Dedifferentiated amniotic fluid mesenchymal stem cell (primary cell): ENCODE data around the gene ATN1.
"Not testable (repeated sequence)": the region's sequence is repeated elsewhere in the genome, so short reads cannot be mapped to it uniquely, and the experiment has no call there.

Source experiments
- DNase-seq: peaks from one replicate; pipeline ENCODE4 v3.0.0-alpha.2; 2016; ENCODE audit errors: extremely low spot score

The ATN1 gene, protein sequence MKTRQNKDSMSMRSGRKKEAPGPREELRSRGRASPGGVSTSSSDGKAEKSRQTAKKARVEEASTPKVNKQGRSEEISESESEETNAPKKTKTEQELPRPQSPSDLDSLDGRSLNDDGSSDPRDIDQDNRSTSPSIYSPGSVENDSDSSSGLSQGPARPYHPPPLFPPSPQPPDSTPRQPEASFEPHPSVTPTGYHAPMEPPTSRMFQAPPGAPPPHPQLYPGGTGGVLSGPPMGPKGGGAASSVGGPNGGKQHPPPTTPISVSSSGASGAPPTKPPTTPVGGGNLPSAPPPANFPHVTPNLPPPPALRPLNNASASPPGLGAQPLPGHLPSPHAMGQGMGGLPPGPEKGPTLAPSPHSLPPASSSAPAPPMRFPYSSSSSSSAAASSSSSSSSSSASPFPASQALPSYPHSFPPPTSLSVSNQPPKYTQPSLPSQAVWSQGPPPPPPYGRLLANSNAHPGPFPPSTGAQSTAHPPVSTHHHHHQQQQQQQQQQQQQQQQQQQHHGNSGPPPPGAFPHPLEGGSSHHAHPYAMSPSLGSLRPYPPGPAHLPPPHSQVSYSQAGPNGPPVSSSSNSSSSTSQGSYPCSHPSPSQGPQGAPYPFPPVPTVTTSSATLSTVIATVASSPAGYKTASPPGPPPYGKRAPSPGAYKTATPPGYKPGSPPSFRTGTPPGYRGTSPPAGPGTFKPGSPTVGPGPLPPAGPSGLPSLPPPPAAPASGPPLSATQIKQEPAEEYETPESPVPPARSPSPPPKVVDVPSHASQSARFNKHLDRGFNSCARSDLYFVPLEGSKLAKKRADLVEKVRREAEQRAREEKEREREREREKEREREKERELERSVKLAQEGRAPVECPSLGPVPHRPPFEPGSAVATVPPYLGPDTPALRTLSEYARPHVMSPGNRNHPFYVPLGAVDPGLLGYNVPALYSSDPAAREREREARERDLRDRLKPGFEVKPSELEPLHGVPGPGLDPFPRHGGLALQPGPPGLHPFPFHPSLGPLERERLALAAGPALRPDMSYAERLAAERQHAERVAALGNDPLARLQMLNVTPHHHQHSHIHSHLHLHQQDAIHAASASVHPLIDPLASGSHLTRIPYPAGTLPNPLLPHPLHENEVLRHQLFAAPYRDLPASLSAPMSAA (N-terminal part only)

GRCh38 chr12:6927379-6928021 is at the start of gene ATN1:
TSS of gene ATN1 (plus strand) at chr12:6927959. CDS start at chr12:6934002, 6,043 bp downstream.
- DNase-seq: peak; percentile 61

DNA sequence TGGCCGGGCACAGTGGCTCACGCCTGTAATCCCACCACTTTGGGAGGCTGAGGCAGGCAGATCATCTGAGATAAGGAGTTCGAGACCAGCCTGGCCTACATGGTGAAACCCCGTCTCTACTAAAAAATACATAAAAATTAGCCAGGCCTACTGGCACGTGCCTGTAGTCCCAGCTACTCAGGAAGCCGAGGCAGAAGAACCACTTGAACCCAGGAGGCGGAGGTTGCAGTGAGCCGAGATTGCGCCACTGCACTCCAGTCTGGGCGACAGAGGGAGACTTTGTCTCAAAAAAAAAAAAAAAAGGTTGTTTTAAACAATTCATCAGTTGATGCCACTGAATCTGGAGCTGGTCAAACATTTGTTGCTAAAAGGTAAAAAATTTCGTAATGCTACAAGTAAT is 47.9 kb upstream of the ATN1 start:
- not testable (repeated sequence) for DNase-seq

DNA sequence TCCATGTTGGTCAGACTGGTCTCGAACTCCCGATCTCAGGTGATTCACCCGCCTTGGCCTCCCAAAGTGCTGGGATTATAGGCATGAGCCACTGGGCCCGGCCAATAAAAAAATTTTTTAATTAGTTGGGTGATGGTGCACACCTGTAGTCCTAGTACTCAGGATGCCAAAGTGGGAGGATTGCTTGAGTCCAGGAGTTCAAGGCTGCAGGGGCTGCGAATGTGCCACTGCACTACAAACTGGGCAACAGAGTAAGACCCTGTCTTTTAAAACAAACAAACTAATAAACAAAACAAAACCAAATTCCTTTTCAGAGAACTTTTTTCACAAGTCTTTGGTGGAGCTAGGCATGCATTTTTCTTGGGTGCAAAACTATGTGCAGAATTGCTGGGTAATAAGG is 44.5 kb upstream of the ATN1 start:
- no peak for DNase-seq

DNA sequence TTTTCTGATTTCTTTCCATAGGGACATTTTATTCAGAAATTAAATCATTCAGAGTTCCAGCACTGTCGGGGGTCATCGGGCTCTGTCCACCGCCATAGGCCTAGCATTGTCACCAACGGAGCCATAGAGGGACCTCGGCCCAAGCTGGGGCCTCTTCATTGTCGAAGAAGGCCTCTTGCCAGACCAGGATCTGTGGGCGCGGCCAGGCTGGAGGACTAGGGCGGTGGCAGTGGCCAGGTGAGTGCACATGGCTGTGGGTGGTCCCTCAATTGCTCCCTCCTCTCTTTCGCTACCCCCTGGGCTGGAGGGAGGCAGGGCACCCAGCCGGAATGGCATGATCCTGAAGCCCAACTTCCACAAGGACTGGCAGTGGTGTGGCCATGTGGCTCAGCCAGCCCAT is 44.1 kb upstream of the ATN1 start:
- no peak for DNase-seq

GRCh38 chr12:6884539-6884938 is 43.2 kb upstream of the ATN1 start:
- no peak for DNase-seq

- DNase-seq: not testable (repeated sequence)
Observed at GRCh38 chr12:6886206-6886999, 41.4 kb upstream of the ATN1 start.

GRCh38 chr12:6887460-6887859 is 40.3 kb upstream of the ATN1 start:
- DNase-seq: no peak

DNA sequence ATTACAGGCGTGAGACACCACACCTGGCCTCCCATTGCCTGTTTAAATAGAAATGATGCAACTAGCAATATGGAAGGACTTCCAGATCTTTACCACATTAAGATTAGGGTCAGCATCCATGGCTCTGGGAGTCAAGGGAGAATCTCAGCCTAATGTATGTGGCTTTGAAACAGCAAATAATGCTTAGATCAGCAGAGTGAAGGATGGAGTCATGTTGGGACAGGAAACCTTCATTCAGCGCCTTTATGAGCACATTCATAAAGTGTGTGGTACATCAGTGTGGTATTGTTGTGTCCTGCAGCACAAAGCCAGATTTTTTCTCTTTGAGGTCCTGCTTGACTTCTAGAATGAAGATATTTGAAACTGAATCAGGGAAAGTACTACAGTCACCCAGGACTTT is 39.4 kb upstream of the ATN1 start:
- no peak for DNase-seq

- not testable (repeated sequence) for DNase-seq
Observed at GRCh38 chr12:6888794-6889193, 39.0 kb upstream of the ATN1 start.

GRCh38 chr12:6889775-6890573 is 37.8 kb upstream of the ATN1 start:
- DNase-seq: not testable (repeated sequence)

DNA sequence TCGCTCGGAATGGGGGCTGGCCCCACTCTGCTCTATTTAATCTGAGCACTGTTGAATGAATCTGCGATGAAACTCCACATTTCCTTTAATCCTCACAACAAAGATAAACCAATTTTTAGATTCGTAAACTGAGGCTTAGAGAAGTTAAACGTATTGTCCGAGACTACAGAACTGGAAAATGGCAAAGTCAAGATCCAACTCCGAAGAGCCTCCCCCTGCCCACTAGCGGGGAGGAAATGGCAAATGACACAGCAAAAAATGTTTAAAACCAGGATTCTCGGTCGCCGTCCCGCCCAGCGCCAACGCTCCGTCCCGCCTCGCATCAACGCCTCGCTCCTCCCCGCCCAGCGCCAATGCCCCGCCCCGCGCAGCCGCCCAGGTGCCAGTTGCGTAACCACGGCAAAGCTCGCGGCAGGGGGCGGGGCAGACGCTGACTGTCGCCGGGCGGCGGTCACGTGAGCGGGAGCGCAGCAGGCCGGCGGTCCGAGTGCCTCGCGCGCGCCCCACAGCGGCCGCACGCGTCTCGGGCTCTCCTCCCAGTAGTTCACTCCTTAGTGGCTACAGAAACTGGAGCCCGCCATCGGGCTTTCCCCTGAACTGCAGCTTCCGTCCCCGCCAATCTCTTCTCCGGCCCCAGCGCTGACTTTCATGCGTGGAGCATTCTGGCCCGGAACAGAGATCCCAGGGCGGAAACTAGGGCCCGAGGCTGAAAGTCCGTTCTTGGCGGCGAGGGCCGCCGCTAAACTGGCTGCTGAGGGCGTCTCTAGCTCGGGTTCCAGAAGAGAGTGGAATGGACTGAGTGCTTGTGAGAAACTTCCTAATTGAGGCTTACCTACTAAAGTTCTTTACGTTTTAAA is 36.7 kb upstream of the ATN1 start:
- DNase-seq: peak; percentile 94

- no peak for DNase-seq
Observed at GRCh38 chr12:6891646-6892001, 36.1 kb upstream of the ATN1 start.

DNA sequence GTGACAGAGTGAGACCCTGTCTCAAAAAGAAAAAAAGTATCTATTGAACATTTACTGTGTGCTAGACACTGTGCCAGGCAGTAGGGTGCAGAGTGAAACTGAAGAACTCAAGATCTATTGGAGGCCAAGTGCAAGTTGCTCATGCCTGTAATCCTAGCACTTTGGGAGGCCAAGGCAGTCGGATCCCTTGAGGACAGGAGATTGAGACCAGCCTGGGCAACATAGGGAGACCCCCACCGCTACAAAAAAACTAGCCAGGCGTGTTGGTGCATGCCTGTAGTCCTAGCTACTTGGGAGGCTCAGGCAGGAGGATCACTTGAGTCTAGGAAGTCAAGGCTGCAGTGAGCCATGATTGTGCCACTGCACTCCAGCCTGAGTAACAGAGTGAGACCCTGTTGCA is 35.1 kb upstream of the ATN1 start:
- DNase-seq: not testable (repeated sequence)

GRCh38 chr12:6894321-6894720 is 33.4 kb upstream of the ATN1 start:
- no peak for DNase-seq

DNA sequence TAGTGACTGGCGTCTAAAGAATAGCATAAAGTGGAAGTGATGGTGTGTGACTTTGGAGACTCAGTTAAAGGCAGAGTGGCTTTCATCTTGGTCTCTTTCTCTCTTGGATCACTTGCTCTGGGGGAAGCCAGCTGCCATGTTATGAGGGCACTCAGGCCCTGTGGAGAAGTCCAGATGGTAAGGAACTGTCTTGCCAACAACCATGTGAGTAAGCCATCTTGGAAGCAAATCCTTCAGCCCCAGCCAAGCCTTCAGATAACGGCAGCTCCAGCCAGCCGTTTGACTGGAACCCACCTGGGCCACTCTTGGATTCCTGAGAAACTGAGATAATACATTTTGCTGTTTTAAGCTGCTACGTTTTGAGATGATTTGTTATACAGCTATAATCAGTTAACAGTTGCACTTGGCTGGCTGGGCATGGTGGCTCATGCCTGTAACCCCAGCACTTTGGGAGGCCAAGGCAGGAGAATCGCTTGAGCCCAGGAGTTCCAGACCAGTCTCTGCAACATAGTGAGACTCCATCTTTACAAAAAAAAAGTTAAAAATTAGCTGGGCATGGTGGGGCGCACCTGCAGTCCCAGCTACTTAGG is 30.8 kb upstream of the ATN1 start:
- no peak for DNase-seq

DNA sequence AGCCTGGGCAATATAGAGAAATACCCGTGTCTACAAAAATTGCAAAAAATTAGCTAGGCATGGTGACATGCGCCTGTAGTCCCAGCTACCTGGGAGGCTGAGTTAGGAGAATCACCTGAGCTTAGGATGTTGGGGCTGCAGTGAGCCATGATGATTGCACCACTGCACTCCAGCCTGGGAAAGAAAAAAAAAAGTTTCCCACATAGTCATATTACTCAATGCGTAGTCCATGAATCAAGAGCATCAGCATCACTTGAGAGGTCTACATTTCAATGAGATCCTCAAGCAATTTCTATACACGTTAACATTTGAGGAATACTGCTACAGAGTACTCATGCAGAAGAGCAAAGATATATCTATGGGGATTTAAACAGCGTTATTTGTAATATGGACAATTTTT is 28.3 kb upstream of the ATN1 start:
- DNase-seq: no peak

DNA sequence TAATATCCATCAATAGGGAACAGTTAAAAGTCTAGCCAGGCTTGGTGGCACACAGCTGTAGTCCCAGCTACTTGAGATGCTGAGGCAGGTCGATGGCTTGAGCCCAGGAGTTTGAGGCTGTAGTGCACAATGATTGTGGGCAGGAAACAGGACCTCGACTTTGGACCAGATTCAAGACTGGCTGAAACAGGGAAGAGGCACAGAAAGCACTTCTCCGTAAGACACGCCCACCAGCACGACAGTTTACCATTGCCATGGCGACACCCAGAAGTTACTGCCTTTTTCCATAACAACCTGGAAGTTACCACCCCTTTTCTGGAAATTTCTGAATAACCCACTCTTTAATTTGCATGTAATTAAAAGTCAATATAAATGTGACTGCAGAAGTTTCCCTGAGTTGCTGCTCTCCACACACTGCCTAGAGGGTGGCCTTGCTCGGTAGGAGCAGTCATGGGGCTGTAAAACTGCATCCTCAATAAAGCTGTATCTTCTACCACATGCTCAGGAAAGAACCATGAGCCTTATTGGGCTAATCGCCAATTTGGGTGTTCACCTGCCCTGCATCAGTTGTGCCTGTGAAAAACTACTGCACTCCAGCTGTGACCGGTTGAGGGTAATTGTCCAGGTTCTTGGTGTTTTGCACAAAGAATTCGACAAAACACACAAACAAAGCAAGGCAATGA is 27.8 kb upstream of the ATN1 start:
- no peak for DNase-seq

DNA sequence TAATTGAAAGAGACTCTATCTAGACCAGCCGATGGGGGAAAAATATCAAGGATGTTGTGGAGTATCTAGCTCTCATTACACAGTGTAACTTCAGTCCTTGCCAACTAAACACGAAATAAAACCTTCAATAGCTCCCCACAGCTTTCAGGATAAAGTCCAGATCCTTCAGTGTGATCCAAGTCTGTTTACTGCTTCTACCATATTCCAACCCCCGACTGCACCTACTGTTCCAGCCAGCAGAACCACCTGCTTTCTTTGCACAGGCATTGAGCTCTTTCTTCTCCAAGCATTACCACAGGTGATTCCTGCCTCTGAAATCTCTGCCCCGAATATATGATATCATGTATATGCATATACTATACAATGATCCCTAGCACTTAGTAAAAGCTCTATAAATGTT is 25.3 kb upstream of the ATN1 start:
- no peak for DNase-seq
